NCI-H187 treated with DMSO at 0.1 percent for 48 hours (cell line): ENCODE results near the gene CCDC188.
"Not testable (repeated sequence)": the region's sequence is repeated elsewhere in the genome, so short reads cannot be mapped to it uniquely, and the experiment has no call there.

Experiments used
- DNase-seq: peaks from one replicate; lab custom pipeline; 2025; lab: John Stamatoyannopoulos, UW

Gene CCDC188

DNA sequence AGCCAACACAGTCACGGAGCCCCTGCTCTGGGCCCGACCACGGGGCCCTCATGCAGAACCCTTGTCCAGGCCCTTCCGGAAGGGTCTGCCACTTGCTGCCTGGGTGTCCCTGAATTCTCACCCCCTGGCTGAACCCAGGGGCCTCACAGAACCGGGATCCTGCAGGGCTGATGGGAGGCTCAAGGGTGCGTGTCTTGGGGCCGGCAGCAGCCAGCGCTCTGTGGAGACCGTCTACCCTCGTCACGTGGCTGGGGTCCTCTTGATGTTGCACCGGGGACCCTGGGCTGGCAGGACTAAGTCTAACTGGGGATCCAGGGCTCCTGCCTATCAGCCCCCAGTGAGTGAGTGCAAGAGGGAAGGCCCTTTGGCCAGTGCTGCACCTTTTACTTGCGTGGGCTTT lies 19.3 kb upstream of the CCDC188 start:
- no peak for DNase-seq

DNA sequence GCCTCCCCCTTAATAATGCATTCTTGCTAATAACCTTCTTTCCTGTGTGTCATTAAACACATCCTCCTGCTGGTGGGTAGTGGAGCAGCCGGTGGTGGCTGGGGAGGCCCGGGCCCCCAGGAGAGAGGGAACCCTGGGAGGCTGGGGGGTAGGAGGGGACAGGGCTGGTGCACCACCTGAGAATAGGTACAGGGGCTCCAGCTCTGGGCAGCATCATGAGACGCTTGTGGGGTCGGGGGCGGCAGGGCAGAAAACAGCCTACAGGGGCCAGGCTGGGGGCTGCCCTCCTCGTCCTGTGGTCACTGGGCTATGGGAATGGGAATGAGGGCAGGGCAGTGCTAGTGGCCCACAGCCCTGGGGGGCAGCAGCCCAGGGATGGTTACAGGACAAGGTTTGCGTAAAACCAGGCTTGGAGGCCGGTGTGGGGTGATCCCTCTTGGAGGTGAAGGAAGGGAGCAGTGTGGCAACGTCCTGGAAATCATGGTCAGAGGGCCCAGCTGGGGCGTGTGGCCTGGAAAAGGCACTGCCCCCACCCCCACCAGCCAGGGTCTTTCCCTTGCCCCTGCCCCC lies 18.5 kb upstream of the CCDC188 start:
- no peak for DNase-seq

DNA sequence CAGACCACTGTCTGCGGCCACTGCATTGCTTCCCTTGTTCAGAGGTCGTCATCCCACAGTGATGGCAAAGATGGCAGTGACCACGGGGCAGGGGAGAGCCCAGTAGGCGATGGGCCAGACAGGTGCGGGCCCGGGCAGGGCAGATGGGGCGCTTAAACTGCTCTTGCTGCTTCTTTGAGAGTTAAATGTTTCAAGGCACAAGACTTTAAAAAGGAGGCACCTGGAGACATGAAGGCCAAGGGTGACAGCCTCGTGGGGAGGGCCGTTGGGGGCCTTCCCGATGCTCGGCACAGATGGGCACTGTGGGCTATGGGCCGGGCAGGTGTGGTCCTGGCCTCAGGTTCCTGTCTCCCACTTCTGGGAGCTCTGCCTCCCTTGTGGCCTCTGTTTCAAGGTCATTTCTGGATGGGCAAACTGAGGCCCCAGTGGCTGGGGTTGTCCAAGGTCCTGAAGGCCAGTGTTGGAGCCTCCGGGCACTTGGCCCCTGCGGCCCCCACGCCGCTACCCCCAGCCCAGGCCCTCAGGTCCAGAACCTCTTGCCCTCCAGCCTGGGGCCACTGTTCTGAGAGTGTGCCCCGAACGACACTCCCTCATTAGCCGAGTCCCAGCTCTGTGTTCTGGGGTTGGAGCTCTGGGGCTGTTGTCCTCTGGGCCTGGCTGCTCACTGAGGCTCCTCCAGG lies 16.9 kb upstream of the CCDC188 start:
- no peak for DNase-seq

DNA sequence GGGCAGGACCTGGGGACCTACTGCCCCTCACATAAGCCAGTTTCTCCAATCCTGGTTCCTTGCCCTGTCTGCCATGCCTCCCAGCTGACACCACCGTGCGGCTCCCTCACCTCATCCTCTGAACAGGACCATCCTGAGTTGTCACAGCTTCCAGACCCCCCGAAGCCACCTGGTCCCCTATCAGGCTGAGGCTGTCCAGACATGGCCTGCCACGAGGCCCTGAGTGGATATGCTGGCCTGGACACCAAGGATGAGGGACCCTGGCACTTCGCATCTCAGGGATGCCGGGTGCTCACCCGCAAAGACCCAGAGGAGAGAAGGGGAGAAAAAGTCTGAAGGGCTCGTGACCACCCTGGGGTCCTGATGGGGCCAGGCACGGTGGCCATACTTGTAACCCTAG lies 15.8 kb upstream of the CCDC188 start:
- DNase-seq, result no peak

DNA sequence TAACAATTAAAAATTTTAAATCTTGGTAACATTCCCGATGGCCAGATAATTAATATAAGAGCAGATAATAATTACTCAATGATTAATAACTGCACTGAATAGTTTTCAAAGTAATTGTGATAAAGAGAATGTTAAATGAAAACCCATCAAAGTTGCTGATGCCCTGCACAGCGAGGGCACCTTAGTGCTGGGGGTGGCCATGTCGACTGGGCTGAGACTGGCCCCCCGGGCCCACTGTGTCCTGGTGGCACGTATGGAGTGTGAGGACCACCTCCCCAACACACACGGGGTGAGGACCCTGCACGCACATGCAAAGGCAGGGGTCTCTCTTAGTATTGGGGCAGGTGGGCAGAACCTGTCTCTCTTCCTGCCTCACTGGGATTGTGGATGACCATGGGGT lies 15.1 kb upstream of the CCDC188 start:
- no peak for DNase-seq

DNA sequence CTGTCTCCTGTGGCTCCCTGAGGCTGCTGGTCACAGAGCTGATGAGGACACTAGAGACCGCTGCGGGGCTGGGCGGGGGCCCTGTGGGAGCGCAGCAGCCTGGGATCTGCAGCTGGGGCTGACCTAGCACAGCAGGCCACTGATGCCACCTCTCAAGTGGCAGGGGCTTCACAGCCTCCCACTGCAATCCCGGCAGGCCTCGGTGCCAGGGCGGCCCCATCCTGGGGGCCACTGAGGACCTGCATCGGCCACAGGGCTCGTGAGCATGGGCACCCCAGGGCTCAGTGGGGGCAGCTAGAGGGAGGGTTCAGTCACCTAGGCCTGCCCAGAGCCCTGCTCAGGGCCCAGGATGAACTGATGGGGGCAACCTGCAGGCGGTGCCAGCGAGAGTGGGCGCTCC lies 14.6 kb upstream of the CCDC188 start:
- no peak for DNase-seq

DNA sequence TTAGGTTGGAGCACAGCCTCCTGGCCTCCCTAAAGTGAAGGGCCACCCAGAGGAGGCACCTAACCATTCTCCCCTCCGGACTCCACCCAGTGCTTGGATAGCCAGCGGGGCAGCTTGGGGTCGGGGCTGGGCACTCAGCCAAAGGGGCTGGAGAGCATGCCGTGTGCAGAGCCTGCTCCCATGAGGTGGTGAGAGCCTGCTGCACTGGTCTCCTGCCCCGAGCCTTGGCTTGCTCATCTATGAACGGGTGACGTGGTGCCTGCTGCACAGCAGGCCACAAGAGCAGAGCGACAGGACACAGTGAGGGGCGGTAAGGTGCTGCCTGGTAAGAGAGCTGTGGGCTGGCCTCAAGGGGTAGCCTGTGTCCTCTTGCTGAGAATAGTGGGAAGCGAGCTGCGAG lies 14.0 kb upstream of the CCDC188 start:
- no peak for DNase-seq

DNA sequence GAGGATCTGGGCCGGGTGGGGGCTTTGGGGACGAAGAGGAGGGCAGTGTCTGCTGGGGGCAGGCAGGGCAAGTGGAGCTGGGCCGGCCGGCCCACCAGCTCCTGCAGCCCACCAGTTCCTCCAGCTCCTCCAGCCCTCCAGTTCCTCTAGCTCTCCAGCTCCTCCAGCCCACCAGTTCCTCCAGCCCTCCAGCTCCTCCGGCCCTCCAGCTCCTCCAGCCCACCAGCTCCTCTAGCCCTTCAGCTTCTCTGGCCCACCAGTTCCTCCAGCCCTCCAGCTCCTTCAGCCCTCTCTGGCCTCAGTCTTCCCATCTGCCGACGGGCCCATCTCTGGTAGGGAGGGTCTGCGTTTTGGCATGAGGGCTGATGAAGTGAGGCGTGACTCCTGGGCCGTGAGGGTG lies 9.2 kb upstream of the CCDC188 start:
- no peak for DNase-seq

DNA sequence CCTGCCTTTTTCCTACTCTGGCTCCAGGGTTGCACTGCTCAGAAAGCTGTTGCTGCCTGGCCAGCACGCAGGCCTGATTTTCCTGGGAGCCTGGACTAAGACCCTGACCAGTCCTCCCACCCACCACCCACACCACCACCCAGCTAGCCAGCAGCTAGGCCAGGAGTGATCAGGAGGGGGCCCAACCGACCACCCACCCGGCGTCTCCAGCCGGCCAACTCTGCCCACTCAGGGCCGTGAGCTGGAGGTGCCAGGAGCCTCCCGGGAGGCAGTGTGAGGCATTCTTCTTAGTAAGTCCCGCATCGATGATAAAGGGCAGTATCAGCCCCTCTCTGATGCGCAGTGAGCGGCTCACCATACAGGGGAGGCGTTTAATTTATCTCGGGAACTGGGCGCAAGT lies 8.7 kb upstream of the CCDC188 start:
- not testable (repeated sequence) for DNase-seq

DNA sequence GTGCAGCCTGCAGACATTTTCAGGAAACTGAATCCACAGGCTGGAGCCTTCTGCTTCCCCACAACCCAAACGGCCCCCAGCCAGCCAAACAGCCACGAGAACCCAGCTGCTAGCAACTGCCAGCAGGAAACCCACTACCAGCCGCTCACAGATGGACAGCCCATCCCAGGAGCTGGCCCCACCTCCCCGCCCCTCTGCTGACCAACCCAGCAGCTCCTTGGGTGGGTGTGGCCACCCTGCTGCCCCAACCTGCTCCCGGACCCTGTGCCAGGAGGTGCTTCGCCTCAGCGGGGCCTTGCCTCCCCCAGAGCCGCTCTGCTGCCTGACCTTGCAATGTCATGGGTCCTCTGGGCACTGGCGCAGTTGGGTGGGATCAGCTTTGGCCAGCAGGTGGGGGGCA lies 8.2 kb upstream of the CCDC188 start:
- DNase-seq, result no peak

DNA sequence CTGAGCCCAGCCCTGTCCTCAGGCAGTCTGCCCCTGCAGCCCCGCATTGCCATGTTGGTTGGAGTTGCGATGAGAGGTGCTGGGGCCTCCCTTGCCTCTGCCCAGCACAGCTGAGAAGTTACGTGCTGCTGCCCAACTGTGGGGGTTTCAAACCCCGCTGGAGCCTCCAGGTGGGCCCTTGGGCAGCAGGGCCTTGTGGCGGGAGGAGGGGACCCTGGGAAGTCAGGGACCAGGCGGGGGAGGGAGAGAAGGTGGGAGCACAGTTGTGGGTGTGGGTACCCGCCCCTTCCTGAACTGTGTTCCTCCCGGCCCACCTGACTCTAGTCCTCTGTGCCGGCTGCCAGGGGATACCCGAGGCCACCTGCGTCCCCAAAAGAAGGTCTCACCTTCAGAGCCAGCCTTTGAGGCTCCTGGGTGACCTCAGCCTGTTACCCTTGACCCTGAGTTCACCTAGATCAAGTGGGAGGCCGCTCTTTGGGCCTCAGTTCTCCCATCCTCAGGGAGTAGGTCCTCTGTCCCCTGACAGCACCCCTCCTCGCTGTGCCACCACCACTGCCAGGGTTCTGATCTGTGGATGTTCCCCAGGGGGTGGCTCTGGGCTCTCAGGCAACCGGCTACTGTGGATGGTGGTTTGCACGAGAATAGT lies 7.7 kb upstream of the CCDC188 start:
- no peak for DNase-seq

DNA sequence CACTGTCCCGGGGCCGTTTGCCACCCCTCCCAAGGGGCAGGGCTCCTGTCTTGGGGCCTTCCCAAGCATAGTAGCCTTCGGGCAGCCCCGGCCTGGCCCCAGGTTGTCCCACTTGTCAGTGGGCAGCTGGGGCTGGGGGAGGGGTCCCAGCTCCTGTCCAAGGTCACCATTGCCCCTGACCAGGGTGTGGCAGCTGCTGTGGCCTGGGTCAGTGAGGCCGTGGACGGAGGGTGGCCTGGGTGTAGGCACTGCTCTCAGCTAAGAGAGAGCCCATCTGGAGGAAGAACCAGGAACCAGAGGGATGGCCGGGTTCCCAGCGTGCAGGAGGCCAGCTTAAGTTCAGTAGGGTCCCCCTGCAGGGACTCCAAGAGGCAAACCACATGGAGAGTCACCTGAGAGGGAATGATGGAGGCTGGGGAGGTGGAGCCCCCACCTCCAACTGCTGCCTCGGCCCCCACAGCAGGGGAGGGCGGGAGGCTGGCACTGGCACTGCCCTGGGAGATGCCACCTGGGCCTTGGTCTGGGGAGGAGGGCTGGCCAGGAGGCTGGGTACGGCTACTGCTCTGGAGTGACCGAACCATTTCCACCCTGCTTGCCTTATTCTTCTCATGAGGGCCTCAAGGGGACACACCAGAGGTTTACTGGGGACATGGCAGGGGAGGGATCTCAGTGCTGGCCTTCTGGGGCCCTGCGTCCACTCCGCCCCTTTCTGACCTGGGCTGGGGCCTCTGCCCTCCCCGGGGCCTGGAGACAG lies 6.8 kb upstream of the CCDC188 start:
- no peak for DNase-seq

DNA sequence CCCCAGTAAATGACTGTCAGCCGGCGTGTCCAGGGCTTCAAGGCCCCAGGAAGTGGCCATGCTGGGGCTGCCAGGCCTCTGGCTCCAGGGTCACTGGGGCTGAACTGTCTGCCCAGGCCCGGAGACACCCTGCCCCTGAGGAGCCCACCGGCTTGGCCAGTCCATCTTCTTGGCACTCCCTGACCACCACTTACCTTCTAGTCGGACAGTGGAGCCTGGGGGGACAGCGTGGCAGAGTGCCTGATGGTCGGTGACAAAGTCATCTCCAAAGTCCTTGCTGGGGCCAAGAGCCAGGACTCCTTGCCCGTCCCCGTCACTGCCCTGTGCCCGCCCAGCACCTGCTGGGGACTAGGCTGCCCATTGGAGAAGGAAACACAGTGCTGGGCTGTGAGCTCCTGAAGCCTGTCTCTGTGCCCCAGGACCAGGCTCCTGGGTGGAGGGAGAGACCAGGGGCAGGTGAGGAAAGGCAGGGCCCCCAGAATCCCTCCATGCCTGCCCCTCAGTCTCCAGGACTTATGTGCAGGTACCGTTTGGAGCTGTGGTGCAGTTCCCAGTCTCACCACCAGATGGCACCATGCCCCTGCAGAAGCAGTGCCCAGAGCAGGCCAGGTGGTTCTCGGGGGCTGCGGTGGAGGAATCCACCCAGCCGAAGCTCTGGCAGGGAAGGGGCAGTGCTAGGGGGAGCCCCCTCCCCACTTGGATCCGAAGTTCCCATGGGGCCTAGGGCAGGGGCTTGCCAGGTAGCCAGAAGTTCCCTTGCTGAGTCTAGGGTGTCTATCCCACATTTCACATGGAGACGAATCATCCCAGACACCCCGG lies 6.0 kb upstream of the CCDC188 start:
- no peak for DNase-seq

DNA sequence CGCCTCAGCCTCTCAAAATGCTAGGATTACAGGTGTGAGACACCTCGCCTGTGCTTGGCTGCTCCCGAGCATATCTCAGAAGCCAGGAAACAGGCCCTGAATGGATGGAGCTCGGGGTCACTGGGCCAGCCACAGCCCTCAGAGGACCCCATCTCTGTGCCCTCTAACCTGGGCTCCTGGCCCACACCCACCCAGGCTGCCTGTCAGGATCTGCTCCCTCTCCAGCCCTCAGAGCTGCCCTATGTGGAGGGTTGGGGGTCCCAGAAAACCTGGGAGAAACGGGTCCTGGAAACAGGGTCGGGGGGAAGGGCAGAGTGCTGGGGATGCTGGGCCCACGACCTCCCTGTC lies 5.2 kb upstream of the CCDC188 start:
- no peak for DNase-seq

DNA sequence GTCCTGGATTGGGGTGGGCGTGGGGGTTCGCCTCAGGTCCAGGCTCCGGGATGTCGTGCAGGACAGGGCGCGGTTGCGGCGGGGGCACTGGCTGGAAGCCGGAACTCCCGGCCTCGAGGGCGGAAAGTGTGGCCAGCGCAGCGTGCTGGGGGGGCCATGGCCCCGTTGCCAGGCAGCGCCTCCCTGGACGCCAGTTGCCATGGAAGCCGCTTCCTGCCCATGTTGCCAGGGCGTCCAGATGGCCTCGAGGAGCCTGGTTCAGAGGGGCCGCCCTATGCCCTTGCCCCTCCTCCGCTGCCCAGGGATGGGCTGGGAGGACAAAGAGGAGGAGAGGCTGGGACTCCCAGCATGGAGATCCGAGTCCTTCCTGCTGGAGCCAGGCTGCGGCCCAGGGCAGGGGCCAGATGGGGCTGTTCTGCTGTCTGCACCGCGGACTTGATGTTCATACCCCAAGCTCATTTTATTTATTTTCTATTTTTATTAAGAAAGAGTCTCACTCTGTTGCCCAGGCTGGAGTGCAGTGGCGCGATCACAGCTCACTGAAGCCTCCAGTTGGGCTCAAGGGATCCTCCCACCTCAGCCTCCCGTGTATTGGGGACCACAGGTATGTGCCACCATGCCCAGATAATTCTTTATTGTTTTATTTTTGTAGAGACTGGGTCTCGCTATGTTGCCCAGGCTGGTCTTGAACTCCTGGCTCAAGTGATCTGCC lies 4.6 kb upstream of the CCDC188 start:
- no peak for DNase-seq

DNA sequence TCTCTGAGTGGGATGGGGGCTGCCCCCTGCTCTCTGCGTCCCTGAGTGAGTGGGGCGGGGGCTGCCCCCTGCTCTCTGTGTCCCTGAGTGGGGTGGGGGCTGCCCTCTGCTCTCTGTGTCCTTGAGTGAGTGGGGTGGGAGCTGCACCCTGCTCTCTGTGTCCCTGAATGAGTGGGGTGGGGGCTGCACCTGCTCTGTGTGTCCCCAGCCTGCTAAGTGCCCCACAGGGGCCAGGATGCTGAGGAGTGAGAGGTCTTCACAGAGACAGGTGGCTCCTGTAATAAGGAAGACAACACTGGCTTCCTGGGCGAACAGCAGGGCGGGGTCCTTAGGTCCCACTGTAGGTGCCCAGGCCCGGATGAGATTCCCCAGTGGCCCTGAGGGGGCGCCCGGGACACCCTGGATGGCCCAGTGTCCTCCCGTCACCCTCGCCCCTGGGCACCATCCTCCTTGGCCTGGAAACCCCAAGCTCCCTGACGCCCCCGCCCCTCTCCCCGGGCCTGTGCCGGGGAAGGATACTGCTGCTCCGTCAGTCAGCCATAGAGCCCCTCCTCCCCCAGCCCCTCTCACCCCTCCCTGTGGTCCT lies 3.8 kb upstream of the CCDC188 start:
- DNase-seq, result no peak

DNA sequence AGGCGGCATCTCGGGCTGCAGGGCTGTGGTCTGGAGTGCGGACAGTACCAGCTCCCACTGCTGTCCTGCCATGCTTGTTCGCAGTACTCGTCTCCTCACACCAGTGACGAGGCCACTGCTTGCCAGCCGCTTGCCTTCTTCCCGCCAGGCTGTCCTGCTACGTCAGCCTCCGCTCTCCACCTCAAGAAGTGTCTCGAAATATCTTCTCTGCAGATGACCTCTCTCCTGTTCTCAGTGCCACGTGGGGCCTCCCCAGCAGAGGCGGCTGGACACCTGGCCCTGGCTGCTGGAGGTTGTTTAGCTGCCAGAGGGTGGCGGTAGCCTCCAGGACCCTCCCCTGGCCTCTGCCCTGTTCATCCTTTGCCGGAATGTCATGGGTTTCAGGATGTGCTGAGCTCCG lies 3.1 kb upstream of the CCDC188 start:
- no peak for DNase-seq

DNA sequence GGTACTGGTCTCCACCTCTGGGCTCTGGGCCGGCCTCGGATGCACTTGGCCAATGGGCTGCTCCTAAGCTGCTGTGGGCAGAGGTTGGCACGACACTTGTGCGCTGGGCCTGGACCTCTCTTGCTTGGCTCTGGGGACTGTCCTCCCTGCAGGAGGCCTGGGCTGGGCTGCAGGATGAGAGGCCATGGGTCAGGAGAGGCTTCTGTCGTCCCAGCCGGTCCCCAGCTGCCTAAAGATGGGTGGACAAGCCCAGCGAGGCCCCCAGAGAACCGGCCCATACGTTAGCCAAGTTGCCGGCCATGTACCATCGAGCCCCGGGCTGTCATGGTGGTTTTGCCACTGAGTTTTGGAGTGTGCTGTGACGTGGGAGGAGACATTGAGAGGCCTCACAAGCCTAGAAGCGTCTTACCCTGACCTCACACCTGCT lies 1.6 kb upstream of the CCDC188 start:
- no peak for DNase-seq

DNA sequence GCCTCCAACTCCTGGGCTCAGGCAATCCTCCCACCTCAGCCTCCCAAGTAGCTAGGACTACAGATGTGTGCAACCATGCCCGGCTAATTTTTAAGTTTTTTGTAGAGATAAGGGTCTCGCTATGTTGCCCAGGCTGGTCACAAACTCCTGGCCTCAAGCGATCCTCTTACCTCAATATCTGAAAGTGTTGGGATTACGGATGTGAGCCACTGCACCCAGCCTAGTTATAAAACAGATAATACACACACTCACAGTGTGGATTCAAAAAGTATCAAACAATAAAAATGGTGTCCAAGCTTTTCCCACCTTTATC lies 377 bp upstream of the CCDC188 start:
- DNase-seq, result no peak

DNA sequence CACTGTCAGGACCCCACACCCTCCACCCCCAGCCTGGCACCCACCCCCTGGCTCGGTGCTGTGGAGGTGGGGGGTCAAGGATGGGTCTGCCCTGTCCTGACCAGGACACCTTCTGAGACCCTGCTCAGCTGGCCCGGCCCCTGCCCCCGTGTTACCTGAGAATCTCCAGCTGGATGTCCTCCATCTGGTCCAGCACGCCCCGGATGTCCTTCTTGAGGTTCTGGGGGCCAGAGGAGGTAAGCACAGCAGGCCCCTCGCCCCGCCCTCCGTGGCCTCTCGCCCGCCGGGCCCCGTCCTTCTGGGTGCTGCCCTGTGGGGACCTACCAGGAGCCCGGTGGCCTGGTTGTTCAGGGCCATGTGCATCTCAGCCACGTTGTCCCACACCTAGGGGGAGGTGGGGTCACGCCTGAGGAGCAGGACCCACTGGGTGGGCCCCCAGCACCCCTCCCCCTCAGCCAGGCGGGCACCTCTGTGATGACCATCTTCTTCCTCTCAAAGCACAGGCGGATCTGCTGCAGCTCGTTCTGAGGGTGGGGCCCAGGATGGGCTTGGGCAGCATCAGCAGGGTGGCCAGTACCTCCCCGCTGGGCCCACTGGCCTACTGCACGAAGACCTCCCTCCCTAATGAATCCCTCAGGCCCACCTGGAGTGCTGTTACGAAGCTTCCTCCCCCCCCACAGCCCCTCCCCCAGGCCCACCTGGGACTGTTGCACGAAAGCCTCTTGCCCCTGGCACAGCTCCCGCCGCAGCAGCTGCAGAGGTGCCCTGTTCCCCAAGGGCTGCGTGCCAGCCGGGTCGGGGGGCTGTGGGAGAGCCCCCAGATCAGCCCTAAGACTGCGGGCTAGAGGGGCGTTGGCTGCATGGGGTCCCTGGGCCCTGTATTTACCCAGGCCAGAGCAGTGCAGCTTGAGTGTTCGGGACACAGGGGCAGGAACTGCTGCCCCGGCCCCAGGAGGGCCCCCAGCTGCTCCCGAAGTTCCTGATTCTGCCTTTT lies 1.3 kb downstream of the CCDC188 start:
- no peak for DNase-seq
